ENCODE measurements around the gene NHLRC4.

NHLRC4 gene

GRCh38 chr16:531494-532125 lies 35.2 kb upstream of the NHLRC4 start:
- DNase-seq = no peak

GRCh38 chr16:533391-534123 lies 33.2 kb upstream of the NHLRC4 start:
- no peak for DNase-seq

- DNase-seq = no peak
These were observed 32.7 kb upstream of the NHLRC4 start for GRCh38 chr16:534135-534534.

GRCh38 chr16:534856-535445 lies 31.9 kb upstream of the NHLRC4 start:
- no peak for DNase-seq

- DNase-seq = no peak
These were observed 31.1 kb upstream of the NHLRC4 start for GRCh38 chr16:535446-536405.

GRCh38 chr16:536746-537145 lies 30.1 kb upstream of the NHLRC4 start:
- DNase-seq = no peak

- no peak for DNase-seq
These were observed 29.1 kb upstream of the NHLRC4 start for GRCh38 chr16:537415-538335.

- no peak for DNase-seq
These were observed 26.8 kb upstream of the NHLRC4 start for GRCh38 chr16:539901-540530.

- DNase-seq = no peak
These were observed 26.0 kb upstream of the NHLRC4 start for GRCh38 chr16:540645-541340.

GRCh38 chr16:543301-544164 lies 23.3 kb upstream of the NHLRC4 start:
- DNase-seq = no peak

GRCh38 chr16:544517-544916 lies 22.3 kb upstream of the NHLRC4 start:
- no peak for DNase-seq

GRCh38 chr16:546909-547770 lies 19.7 kb upstream of the NHLRC4 start:
- no peak for DNase-seq

- no peak for DNase-seq
These were observed 18.2 kb upstream of the NHLRC4 start for GRCh38 chr16:548586-548985.

GRCh38 chr16:549544-550263 lies 17.1 kb upstream of the NHLRC4 start:
- DNase-seq = no peak

GRCh38 chr16:551210-551609 lies 15.6 kb upstream of the NHLRC4 start:
- no peak for DNase-seq

GRCh38 chr16:552171-552570 lies 14.6 kb upstream of the NHLRC4 start:
- no peak for DNase-seq

GRCh38 chr16:553601-554296 lies 13.1 kb upstream of the NHLRC4 start:
- DNase-seq = no peak

- no peak for DNase-seq
These were observed 12.5 kb upstream of the NHLRC4 start for GRCh38 chr16:554297-554621.

Data from right forelimb (tissue), 1 donor.